ENCODE data around the gene ATF4. TPM values are rescaled to one million over a fixed set of nuclear protein-coding genes. Genes with fewer than 3 reads are reported as not detected.
A peak's percentile ranks its signal among the peaks of the same experiment; 100 is the strongest.

Gene ATF4
- total and polyA plus RNA-seq, 2 of the 13 experiments (the other 11 are each of a cell fraction or from before 2014, with no cell fraction given): 486 to 1,297 TPM

DNA sequence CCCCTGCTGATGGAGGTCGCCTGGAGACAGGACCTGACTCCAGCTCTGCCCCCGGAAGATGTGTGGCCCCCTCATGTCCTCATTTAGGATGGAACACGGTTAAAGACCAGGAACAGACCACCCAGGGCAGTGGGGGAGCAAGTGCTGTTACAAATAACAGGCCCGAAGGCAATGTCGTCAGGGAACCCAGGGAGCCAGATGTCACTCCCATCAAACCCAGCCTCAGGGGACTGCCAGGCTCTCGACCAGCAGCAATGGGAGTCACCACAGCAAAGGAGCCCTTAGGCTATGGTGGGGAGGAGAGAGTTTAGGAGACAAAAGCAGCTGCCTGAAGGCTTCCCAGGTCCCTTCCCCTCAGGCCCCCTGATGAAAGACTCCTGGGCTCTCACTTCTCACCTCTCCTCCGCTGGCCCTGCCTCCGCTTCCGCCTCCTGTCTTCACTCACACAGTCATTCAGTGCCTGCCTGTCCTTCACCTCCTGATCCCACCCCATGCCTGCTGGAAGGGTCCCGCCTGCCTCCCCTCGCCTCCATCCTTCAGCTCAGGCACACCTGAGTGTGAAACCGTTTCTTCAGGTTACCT lies 7.8 kb downstream of the ATF4 start:
- ATAC-seq (no peak), DNase-seq (ENCODE audit: low spot score) (no peak), FAIRE-seq (no peak)
- POLR2A ChIA-PET: interaction anchor here (0.7 to 11.2 kb wide), 9 partner anchors 8 to 209 kb away, joined by 3 to 167 read pairs (median 6); partner anchors contain the start of genes ATF4, MIEF1 and RPL3
- intact Hi-C loops (cut with micrococcal nuclease; ENCODE audit: unreplicated experiment): no loop called here
- Histone ChIP-seq H4K20me1 (ENCODE audit: insufficient read depth, low read length) (peaks cover 46% of the 10 kb centered on the region), H3K27ac (ENCODE audit: extremely low read length, insufficient read depth, low read length) (no peak overlapping the region), H3K9me3 (ENCODE audit: low read length) (no peaks in the 10 kb centered on the region), H3K27me3 (ENCODE audit: control insufficient read depth in 1 of 2, insufficient read depth in 2 of 2, low read length in 2 of 2) (no peaks in the 10 kb centered on the region; a peak in 1 of 5 replicates), H3K79me2 (ENCODE audit: insufficient read depth, low read length) (peaks cover 23% of the 10 kb centered on the region), H3K36me3 (replicated peaks in 1 of 2; ENCODE audit: control insufficient read depth in 1 of 2, insufficient read depth in 2 of 2, low read length in 2 of 2) (peaks cover 6 to 18% of the 10 kb centered on the region in 2 experiments), H3K4me1 (ENCODE audit: insufficient read depth, low read length) (peaks cover 80% of the 10 kb centered on the region), H2AFZ (ENCODE audit: low read length) (no peak overlapping the region), H3K4me3 (replicated peaks in 1 of 3; ENCODE audit: insufficient read depth in 1 of 3, low read depth in 2 of 3, low read length in 3 of 3) (no peak overlapping the region; a peak in 1 of 6 replicates), H3K4me2 (ENCODE audit: low read depth, low read length) (peak overlapping the region; percentile 33; the same call in 1 of the 2 replicates), H3K9ac (ENCODE audit: insufficient read depth, low read depth, low read length) (no peak overlapping the region)
- no TSS peak for BruUV-seq (replicated peaks)
- no peak for TF ChIP-seq KDM6A (CRISPR knock-in tag; IDR thresholded peaks at IDR 0.05; ENCODE audit: low read depth)
- no peak for TF ChIP-seq RARA (CRISPR knock-in tag; IDR thresholded peaks at IDR 0.05)
- TF ChIP-seq SP4 (CRISPR knock-in tag; IDR thresholded peaks at IDR 0.05): 0 out of 2 replicates have a peak, but pooled peaks have one; percentile 4
- TF ChIP-seq, protein P1, sequence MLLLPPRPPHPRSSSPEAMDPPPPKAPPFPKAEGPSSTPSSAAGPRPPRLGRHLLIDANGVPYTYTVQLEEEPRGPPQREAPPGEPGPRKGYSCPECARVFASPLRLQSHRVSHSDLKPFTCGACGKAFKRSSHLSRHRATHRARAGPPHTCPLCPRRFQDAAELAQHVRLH (CRISPR knock-in tag; IDR thresholded peaks at IDR 0.05; ENCODE audit: borderline replicate concordance, low read depth): no peak
- 0 out of 4 replicates have a peak, but pooled peaks of 1 of the 2 experiments have one; percentile 13 for TF ChIP-seq POLR2A (IDR thresholded peaks at IDR 0.05; ENCODE audit: insufficient read depth in 1 of 2, low read depth in 2 of 2, low read length in 2 of 2)
- no peak for TF ChIP-seq KLF9 (CRISPR knock-in tag; IDR thresholded peaks at IDR 0.05; ENCODE audit: low read depth)
- no peak for TF ChIP-seq ASH2L (IDR thresholded peaks at IDR 0.05; ENCODE audit: insufficient read length, low read depth, low read length)
- TF ChIP-seq ATF7-NPFF (CRISPR knock-in tag; IDR thresholded peaks at IDR 0.05; ENCODE audit: low read depth): no peak
- CTCF ChIA-PET (ENCODE audit: low intra/inter-chr PET ratio, low total read pairs): interaction anchor here (1.2 to 3.3 kb wide), 3 partner anchors 32 to 35 kb away, joined by 4 to 24 read pairs (median 18); no protein-coding TSS in a partner anchor
- in situ Hi-C loops (cut with HindIII; ENCODE audit: extremely low pct_ligation_motif_present, low pct_unique_long_range_greater_than_20kb): no loop called here
- WGBS (ENCODE audit: low lambda C conversion rate): 89% methylated on average over 12 of the region's 12 CpGs

Measured in HepG2 (cell line).